Limb (tissue), 2 donors: ENCODE data around the gene LAMB4.
A peak's percentile ranks its signal among the peaks of the same experiment; 100 is the strongest.
"Not testable (repeated sequence)": the region's sequence is repeated elsewhere in the genome, so short reads cannot be mapped to it uniquely, and the experiment has no call there.

Experiments
- DNase-seq, 2 donors: peaks; one replicate each; pipeline ENCODE4 v3.0.0-alpha.2; 2016; ENCODE audit errors: extremely low spot score in 2 of 2

Gene LAMB4

GRCh38 chr7:108051454-108051853, 78.7 kb downstream of the LAMB4 start:
- no peak for DNase-seq

GRCh38 chr7:108049962-108050361, 80.2 kb downstream of the LAMB4 start:
- no peak for DNase-seq

- no peak for DNase-seq
Observed at GRCh38 chr7:108048422-108048821, 81.7 kb downstream of the LAMB4 start.

DNA sequence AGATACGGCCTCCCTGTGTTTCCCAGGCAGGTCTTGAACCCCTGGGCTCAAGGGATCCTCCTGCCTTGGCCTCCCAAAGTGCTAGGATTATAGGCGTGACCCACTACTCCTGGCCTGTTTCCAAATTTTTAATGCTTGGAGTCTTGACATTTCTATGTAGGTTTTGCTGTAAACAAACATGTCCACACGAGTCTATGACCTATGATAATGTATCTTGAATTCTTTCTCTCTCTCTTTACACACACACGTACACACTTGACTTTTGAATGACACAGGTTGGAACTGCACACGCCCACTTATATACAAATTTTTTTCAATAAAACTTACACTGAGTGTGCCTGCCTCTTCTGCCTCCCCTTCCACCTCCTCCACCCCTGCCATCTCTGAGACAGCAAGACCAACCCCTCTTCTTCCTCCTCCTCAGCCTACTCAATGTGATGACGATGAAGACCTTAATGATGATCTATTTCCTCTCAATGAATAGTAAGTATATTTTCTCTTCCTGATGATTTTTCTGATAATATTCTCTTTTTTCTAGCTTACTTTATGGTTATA, 83.1 kb downstream of the LAMB4 start:
- no peak for DNase-seq

GRCh38 chr7:108045669-108046068, 84.5 kb downstream of the LAMB4 start:
- peak in 1 of 2 donors; percentile 15 for DNase-seq

GRCh38 chr7:108045154-108045553, 85.0 kb downstream of the LAMB4 start:
- peak in 1 of 2 donors; percentile 50 for DNase-seq

DNA sequence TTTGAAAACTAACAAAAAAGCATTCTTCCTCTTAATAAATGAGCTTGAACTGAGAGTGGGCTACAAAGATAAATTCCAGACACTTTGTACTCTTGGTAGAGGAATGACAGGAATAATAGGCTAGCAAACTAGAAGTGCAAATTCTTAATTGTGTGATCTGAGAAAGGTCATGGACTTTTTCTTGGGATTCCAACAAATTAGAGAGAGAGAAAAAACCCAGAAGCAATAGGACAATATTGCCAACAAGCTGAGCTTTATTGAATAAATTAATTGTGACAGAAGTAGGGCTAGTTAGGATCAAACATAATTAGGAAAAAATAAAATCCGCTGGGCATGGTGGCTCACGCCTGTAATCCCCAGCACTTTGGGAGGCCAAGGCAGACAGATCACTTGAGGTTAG, 85.8 kb downstream of the LAMB4 start:
- DNase-seq = no peak

- DNase-seq = no peak
Observed at GRCh38 chr7:108038986-108039385, 91.2 kb downstream of the LAMB4 start.

- no peak for DNase-seq
Observed at GRCh38 chr7:108037741-108038140, 92.4 kb downstream of the LAMB4 start.

DNA sequence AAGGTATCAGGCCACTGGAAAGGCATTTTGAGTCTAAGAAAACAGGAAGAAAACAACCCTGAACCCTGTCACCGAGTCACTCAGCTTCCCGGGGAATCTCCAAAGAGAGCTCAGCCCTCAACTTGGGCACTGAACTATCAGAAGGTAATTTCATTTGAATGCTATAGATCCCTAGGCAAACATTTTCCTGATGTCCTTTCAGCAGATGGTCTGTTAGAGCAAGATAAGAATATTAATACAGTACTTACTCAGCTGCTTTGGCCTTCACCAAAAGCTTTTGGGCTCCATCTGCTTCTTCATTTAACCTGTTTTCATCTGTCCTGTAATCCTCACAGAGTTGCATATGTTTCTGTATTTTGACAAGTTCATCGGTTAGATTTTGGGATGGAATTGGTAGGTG, 93.0 kb downstream of the LAMB4 start:
- no peak for DNase-seq

- no peak for DNase-seq
Observed at GRCh38 chr7:108034586-108034985, 95.6 kb downstream of the LAMB4 start.

GRCh38 chr7:108033776-108034497, 96.2 kb downstream of the LAMB4 start:
- no peak for DNase-seq

DNA sequence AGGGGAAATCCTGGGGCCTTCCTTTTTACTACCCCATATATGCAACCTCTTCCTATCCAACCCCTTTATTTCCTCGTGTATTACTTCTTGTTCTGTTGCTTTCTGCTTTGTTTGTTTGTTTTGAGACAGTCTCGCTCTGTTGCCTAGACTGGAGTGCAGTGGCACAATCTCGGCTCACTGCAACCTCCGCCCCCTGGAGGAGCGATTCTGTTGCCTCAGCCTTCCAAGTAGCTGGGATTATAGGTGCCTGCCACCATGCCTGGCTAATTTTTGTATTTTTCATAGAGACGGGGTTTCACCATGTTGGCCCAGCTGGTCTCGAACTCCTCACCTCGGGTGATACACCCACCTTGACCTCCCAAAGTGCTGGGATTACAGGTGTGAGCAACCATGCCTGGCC, 96.9 kb downstream of the LAMB4 start:
- not testable (repeated sequence) for DNase-seq

DNA sequence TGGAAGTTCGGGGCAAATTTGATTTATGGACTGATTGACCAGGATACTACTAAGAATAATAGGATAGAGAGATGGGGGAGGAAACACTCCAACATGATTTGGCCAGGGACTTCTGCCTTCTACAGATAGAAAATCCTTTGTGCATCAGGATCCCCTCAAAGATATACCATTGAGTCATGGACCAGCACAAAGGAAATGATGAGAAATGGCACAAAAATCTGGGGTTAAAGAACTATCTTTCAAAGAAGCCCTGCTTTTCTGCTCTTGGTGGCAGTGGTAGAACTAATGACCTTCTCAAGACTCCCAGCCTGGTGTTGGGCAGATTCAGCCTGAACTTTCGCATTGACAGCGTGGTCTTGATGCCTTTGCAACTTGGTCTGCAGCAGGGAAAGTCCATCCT, 99.6 kb downstream of the LAMB4 start:
- no peak for DNase-seq

GRCh38 chr7:108029034-108029433, 101.1 kb downstream of the LAMB4 start:
- DNase-seq = no peak

GRCh38 chr7:108028111-108028510, 102.0 kb downstream of the LAMB4 start:
- no peak for DNase-seq

- no peak for DNase-seq
Observed at GRCh38 chr7:108027239-108027638, 102.9 kb downstream of the LAMB4 start.

DNA sequence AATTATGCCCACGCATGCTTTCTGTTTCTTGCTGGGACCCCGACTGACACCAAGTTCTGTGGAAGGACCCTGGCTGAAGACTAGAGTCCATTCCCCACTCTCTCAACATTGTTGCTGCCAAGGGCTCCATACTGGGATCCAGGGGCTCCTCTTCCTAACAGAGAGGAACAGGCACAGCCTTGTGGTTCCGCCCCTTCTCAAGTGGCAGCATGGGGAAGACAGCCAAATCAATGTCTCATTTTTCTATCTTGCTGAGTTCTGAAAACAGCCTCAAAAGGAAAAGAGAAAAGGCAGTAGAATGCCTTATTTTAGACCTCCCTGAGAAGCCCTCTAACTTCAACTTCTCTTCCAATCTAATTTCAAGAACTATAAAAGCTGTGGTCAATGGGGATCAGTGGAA, 103.5 kb downstream of the LAMB4 start:
- no peak for DNase-seq

DNA sequence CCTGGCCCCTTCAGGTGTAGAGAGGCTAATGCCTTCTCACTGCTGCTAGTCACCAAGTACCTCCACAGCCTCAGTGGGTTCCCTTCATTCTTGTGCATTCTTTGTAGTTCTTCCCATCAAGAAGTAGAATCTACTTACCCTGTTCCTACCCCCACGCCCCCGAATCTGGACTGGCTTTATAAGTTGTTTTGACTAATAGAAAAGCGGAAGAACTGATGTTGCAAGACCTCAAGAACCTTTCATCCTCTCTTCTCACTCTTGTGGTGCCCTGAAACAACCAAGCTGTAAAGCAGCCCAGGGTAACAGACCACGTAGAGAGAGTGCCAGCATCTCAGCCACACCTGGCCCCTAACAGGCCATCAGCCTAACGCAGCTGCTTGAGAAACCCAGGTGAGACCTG, 104.0 kb downstream of the LAMB4 start:
- no peak for DNase-seq

DNA sequence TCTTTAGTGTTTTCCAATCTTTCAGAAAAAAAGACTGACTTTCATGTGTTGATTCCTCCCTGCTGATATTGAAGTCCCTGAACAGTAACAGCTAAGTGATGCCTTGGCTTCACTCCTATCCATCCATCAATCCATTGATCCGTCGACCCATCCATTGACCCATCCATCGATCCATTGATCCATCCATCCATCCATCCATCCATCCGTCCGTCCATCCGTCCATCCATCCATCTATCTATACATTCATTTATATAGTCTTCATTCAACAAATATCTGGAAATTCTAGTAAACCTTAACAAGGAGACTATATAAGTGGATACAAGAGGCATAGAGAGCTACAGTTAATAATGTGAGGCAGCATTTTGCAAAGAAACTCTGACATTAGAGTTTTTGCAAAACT, 105.6 kb downstream of the LAMB4 start:
- DNase-seq = no peak

GRCh38 chr7:108020585-108020984, 109.6 kb downstream of the LAMB4 start:
- no peak for DNase-seq

GRCh38 chr7:108018668-108019067, 111.5 kb downstream of the LAMB4 start:
- no peak for DNase-seq

GRCh38 chr7:108017776-108018151, 112.4 kb downstream of the LAMB4 start:
- DNase-seq = no peak
